Lung microvascular endothelial cell (primary cell): ENCODE data around the gene MALT1. TPM values are rescaled to one million over a fixed set of nuclear protein-coding genes. Genes with fewer than 3 reads are reported as not detected.

Source experiments
- DNase-seq, 2 donors: peaks; one replicate each; pipeline versions ENCODE4 v3.0.0 to v3.0.0-alpha.2; 2010; ENCODE audit warnings: low read depth in 2 of 2
- total RNA-seq: library from RNA; depleted of rRNA; stranded (reverse); fragments of >200 nt; gene quantifications from 2 replicates; pipeline ENCODE4 v1.2.1, GENCODE V29; 2014

The MALT1 gene
- total RNA-seq, 1 donor from 2014 or later: 19.4 TPM

DNA sequence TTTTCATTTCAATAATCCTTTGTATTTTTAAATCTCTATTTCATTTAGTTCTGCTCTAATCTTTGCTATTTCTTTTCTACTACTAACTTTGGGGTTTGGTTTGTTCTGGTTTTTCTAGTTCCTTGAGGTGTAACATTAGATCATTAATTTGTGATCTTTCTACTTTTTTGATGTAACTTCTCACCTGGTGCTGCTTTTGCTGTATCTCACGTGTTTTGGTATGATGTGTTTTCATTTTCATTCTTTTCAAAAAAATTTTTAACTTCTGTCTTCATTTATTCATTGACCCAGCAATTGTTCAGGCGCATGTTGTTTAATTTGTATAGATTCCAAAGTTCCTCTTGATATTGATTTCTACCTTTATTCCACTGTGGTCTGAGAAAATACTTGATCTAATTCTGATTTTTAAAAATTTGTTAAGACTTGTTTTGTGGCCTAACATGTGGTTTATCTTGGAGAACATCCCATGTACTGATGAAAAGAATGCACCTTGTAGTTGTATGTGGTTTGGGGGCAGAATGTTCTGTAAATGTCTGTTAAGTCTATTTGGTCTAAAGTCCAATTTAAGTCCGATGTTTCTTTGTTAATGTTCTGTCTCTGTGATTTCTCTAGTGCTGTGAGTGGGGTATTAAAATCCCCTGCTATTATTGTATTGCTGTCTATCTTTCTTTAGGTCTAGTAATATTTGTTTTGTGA, 17.3 kb upstream of the MALT1 start:
- DNase-seq: no peak

DNA sequence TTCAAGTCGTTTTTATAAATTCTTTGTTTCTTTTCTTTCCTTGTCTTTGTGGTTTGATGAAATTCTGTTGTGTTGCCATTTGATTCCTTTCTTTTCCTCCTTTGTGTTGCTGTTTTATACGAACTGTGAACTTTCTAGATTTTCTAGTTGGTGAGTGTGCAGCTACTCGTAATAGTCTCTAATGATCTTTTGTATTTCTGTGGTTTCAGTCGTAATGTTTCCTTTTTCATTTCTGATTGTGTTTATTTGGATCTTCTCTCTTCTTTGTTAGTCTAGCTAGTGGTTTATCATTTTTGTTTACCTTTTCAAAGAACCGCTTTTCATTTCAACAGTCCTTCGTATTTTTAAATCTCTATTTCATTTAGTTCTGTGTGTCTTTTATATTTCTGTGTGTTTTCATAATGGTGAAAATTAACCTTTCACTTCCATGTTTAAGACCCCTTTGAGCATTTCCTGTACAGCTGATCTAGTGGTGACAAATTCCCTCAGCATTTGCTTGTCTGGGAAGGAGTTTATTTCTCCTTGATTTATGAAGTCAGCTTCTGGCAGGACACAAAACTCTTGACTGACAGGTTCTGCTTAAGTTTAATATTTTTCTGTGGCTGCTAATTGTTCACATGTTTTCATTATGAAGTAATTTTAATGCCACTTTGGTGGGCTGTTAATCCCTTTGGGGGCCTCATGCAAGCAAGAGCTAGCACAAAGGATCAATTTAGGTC, 16.2 kb upstream of the MALT1 start:
- no peak for DNase-seq

GRCh38 chr18:58657081-58657480, 14.2 kb upstream of the MALT1 start:
- DNase-seq: no peak

DNA sequence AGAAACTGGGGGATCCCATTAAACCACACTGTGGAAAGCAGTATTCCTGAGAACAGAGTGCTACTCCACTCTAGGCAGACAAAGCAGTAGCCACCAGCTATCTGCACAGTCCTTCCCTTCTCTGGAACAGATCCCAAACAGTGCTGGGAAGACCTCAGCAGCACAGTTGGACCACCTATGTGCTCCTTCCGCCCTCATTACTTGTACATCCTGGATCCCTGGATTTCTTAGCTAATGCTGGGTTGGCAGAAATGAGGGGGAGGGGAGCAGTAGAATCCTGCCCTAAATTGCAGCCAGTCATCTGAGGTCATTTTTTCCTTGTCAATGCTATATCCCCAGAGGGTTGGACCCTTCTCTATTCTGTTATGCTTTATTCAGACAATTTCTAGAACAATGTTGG, 13.8 kb upstream of the MALT1 start:
- DNase-seq: no peak

DNA sequence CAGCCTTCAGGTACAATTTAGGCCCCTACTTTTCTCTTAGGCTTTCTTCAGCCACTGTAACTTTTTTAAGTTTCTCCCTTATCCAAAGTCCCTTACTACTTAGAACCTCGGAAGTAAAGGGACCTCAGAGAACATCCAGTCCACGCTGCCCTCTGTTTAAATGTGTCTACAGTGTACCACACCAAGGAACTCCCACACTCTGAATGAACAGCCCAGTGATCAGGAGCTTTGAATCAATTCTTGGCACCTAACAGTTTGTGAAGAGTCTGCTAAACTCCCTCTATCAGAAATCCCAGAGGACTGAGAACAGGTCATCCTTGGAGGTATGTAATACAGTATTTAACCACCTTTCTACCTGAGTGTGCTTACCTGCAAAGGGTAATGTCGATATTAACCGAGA, 11.6 kb upstream of the MALT1 start:
- no peak for DNase-seq

DNA sequence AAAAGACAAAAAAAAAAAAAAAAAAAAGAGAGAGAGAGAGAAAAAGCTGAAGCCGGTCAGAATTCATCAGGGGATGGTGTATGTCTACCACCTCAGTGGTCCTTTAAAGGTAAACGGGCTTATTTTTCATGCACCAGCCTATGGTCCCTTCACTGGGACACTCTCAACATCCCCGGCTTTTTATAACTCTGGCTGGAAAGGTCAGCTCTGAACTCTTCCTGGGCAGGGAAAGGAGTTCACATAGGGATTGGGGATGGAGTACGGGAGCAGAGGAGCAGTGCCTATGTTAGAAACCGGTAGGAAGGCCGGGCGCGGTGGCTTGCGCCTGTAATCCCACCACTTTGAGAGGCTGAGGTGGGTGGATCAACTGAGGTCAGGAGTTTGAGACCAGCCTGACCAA, 10.3 kb upstream of the MALT1 start:
- DNase-seq: no peak

DNA sequence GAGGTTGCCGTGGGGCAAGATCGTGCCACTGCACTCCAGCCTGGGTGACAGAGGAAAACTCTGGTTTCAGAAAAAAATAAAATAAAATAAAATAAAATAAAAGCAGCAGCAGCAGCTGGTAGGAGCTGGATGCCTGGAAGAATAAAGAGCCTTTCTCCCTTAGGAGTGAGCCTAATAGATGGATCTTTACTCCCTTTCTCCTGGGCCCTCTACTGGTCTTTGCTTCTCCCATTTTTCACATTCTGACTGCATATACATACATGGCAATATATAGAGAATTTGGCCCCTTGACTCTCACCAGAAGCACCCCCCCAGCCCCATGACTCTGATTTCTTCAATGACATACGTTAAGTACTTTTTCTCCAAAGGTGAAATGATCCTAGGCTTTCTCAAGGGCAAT, 9.8 kb upstream of the MALT1 start:
- DNase-seq: peak in 1 of 2 donors; percentile 14

- DNase-seq: no peak
These were observed 9.1 kb upstream of the MALT1 start for GRCh38 chr18:58662118-58662517.

DNA sequence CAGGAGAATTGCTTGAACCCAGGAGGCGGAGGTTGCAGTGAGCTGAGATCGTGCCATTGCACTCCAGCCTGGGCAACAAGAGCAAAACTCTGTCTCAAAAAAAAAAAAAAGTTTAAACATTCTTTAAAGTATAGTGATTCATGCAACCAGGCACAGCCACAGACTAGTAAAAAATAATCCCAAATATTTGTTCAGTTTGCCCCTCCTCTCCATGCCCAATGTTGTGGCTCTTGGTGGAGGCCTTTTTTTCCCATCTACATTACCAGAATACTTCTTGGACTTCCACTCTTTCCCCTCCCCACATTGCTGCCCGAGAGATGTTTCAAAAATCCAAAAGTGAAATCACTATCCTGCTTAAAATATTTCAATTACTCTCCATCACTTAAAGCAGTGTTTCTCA, 5.1 kb upstream of the MALT1 start:
- no peak for DNase-seq

DNA sequence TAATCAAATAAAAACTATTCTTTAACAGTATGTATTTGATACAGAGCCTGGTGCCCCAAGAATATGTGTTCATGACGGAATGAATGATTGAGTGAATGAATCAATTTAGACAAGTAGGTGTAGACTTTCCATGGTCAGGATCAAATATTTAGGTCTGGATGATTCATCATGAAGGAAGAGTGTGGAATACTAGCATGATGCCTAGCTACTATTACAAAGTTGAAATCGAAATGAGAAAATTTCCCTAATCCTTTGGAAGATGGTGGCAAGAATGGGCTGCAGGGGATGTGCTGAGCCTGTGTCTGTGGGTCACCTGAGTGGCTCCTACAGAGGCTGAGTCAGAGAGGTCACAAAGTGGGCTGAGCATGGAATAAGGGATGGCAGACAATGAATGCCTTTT, 3.1 kb upstream of the MALT1 start:
- no peak for DNase-seq

DNA sequence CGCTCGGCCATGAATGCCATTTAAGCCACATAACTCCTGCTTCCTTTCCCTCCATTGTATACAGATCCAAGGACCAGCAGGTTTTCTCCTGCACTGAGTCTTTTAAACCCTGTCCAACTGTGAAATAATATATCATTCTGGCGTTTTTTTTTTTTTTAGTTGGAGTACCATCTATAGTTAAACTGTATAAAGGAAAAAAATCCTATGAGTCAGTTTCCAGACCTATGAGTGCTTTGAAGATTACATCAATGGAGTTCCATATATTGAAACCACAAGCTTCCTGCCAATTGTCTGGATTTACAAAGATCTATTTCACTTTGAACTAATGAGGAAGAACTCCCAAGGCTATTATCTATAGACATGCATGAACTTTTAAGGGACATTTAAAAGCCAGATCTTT, 2.4 kb upstream of the MALT1 start:
- peak in 1 of 2 donors; percentile 76 for DNase-seq

DNA sequence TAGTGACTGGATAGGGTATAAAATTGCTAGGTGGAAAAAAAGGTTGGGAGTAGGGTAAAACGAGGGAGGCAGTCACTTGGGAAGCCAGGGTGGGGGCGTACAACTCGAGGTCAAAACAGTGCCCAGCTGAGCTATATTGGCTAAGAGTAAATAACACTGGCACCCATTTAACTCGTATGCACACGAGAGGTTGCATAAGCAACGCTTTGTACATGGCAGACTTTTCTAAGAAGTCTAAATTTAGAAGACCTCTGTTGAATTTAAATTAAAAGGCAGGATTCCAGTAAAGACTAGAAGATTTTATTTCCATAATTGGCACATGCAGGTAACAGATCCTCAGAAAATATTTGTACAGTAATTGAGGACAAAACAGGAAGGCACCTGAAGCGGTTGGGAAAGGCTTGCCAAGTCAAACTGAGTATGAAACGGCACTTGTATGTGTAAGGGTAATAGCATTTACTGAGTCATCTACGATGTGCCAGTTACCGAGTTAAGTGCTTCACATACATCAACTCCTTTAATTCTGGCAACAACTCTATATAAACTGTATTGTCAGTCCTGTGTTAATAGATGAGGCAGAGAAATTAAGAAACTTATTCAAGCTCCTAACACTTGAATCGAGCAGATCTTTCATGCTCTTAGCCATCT, 1.4 kb upstream of the MALT1 start:
- peak in 1 of 2 donors; percentile 37 for DNase-seq

GRCh38 chr18:58670404-58671110, 708 bp upstream of the MALT1 start:
- DNase-seq: peak; percentile 3 to 39

DNA sequence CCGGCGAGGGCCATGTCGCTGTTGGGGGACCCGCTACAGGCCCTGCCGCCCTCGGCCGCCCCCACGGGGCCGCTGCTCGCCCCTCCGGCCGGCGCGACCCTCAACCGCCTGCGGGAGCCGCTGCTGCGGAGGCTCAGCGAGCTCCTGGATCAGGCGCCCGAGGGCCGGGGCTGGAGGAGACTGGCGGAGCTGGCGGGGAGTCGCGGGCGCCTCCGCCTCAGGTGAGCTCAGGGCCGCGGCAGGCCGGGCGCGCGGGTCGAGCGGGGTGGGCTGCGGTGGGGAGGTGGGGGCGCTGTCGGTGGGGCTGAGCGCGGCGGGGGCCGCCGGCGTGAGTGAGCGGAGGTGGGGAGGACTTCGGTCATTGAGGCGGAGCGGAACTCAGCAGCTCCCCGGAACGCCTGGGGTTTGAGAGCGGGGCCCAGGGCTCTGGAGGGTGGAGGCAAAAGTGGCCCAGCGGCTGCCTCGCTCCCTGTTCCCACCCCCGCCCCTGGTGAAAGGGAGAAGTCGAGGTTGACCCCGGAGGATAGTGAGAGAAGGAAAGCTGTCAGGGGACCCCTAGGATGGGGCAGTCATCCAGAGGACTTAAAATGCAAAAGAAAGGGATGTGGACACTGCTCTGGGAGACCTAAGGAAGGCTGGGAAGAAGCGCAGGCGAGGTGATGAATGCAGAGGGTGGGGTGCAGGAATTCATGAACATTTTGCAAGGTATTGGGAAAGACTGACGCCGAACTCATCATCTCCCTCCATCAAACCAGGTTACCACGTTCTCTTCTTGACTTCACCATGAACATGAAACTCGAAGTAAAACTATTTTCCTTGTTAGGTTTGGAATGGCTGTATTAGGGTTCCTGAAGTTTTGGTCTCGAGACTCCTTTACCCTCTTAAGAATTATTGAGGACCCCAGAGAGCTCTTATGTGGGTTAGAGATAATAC, 633 bp downstream of the MALT1 start:
- no peak for DNase-seq

DNA sequence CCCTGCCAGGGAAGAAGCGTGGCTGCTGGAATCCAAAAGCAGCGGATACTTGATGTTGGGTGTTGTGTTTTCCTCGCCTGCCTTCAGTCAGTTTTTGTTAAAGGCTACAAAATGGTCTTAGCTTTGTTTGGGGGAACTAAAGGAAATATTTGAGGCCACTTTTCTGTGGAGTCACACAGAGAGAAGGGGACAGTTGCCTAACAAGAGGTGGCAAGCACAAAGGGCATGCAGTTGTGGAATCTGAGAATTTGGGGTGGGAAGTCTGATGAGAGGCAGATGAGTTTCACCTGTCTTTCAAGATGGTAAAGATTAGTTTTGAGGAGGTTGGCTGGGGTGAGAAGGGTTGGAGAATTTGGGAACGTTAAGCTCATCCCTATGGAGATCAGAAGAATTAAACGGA, 2.9 kb downstream of the MALT1 start:
- no peak for DNase-seq

- no peak for DNase-seq
These were observed 3.7 kb downstream of the MALT1 start for GRCh38 chr18:58674863-58675472.

DNA sequence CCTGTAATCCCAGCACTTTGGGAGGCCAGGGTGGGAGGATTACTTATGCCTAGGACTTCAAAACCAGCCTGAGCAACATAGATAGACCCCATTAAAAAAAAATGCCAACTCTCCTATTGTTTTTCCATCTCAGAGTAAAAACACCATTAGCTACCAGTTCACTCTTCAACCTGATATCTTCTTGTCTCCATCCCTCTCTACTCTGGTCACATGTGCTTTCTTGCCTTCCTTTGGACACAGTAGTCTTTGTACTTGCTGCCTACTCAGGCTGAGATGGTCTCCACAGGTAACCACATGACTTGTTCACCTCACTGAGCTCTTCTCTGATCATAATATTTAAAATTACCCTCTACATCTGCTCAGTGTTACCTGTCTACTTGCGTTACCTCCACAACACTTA, 5.0 kb downstream of the MALT1 start:
- DNase-seq: no peak

DNA sequence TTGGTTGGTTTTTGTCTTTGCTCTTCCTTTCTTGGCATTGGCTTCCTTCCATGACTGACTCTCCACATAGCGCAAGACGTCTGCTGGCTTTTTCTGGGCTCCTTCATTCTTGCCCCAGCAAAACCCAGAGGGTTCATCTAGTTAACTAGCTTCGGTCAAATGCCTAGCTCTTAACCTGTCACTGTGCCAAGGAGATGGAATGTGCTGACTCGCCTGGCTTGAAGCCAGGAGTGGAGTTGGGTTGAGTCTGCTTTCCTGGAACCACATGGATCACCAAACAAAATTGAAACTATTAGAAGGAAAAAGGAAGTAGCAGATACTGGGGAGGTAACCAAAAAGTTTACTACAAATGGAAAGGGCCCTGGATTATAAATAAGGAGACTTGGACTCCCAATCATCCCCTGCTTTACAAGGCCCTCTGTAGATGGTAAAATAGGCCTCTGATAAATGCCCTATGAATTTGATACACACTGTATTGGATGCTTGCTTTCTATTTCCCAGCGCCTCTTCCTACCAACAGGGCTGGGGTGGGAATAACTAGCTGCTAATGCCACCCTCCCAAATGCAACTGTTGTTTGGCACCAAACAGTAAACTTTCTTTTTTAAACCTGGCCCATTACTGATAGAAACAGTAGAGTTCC, 11.3 kb downstream of the MALT1 start:
- peak; percentile 77 to 82 for DNase-seq

DNA sequence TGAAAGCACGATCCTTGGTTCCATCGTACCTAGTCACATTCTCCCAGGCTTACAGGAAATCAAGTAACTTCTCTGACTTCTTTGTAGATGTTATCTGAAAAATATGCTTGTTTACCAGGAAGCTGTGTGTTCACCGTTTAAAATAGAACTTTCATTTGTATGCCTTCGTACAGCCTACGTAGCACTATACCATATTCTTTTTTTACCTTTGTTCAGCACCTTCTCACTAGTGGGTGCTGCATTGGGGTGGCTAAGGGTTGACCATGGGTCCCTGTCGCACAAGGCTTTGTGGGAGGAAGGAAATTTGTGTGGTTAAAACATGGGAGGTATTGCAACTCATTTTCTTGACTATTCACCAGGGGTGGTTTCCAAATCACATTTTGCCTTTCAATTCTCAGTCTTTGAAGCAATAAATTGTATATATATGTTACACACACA, 16.6 kb downstream of the MALT1 start:
- DNase-seq: peak in 1 of 2 donors; percentile 81

DNA sequence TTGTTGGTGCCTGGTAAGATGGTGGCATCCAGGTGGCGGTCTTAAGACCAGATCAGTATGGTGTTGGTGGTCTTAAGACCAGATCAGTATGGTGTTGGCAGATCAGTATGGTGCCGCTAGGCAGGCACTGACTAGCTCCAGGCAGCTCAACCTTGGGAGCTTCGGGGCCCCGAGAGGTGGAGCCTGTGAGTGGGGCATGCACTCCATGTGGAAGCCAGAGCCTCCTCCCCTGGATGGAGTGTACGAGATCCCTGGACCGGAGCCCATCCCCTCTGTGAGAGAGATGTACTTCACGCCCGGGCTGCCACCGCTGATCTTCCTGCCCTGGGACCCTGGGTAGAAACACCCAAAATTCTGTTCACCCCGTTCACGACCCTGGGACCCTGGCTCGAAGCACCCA, 19.0 kb downstream of the MALT1 start:
- DNase-seq: no peak
